ENCODE results near the gene RBM18. TPM values are rescaled to one million over a fixed set of nuclear protein-coding genes. Genes with fewer than 3 reads are reported as not detected.

The RBM18 gene
- total RNA-seq, 1 donor from 2014 or later: 25.7 TPM

GRCh38 chr9:122197426-122197825 is 67.2 kb downstream of the RBM18 start:
- Mint-ChIP-seq H3K9me3 (no peaks in the 10 kb centered on the region), H3K36me3 (ENCODE audit: low read depth) (no peaks in the 10 kb centered on the region), H3K4me1 (no peaks in the 10 kb centered on the region), H3K27me3 (peaks cover 2% of the 10 kb centered on the region), H3K4me3 (no peak overlapping the region), H3K27ac (no peak overlapping the region)
- no peak for DNase-seq
- intact Hi-C loops (cut with micrococcal nuclease): no loop called here

DNA sequence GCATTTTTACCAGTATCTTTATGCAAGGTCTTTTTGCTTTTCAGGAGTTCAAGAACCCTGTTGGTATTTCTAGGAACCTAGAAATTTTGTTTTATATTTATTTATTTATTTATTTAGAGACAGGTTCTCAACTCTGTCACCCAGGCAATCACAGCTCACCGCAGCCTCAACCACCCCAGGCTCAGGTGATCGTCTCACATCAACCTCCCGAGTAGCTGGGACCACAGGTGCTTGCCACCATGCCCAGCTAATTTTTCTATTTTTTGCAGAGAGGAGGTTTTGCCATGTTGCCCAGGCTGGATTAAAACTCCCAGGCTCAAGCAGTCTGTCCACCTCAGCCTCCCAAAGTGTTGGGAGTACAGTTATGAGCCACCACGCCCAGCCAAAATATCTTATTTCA is 68.8 kb downstream of the RBM18 start:
- Mint-ChIP-seq H3K36me3 (ENCODE audit: low read depth) (no peaks in the 10 kb centered on the region), H3K4me3 (no peak overlapping the region), H3K4me1 (peaks cover 2% of the 10 kb centered on the region), H3K27me3 (peaks cover 2% of the 10 kb centered on the region), H3K9me3 (no peaks in the 10 kb centered on the region), H3K27ac (no peak overlapping the region)
- DNase-seq: no peak
- intact Hi-C loops (cut with micrococcal nuclease): no loop called here

- intact Hi-C loops (cut with micrococcal nuclease): no loop called here
- H3K9me3 Mint-ChIP-seq: no peaks in the 10 kb centered on the region
- H3K27ac Mint-ChIP-seq: no peak overlapping the region
- H3K36me3 Mint-ChIP-seq (ENCODE audit: low read depth): no peaks in the 10 kb centered on the region
- H3K4me3 Mint-ChIP-seq: no peak overlapping the region
- no peak for DNase-seq
- peaks cover 2% of the 10 kb centered on the region for H3K27me3 Mint-ChIP-seq
- peaks cover 2% of the 10 kb centered on the region for H3K4me1 Mint-ChIP-seq
Observed at GRCh38 chr9:122193651-122194050, 71.0 kb downstream of the RBM18 start.

DNA sequence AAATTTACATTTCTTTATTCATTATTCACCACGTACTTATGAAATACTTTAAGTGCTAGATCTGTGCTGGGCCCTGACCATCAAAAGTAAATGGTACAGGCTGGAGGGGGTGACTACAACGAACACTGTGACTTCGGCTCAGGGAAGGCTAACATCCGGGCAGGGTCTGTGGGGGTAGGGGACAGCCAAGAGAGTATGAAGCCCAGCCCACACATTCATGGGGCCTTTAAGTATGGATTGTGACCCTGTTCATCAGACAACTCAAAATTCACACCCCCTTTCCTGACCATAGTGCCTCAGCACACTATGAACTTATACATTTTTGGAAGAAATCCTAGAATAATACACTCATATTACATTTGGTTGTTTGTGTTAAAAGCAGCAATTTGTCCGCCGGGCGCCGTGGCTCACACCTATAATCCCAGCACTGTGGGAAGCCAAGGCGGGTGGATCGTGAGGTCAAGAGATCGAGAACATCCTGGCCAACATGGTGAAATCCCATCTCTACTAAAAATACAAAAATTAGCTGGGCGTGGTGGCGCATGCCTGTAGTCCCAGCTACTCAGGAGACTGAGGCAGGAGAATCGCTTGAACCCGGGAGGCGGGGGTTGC is 71.6 kb downstream of the RBM18 start:
- Mint-ChIP-seq H3K27ac (no peak overlapping the region), H3K9me3 (no peaks in the 10 kb centered on the region), H3K4me3 (no peak overlapping the region), H3K4me1 (peaks cover 2% of the 10 kb centered on the region), H3K27me3 (peaks cover 2% of the 10 kb centered on the region), H3K36me3 (ENCODE audit: low read depth) (no peaks in the 10 kb centered on the region)
- intact Hi-C loops (cut with micrococcal nuclease): no loop called here
- no peak for DNase-seq

DNA sequence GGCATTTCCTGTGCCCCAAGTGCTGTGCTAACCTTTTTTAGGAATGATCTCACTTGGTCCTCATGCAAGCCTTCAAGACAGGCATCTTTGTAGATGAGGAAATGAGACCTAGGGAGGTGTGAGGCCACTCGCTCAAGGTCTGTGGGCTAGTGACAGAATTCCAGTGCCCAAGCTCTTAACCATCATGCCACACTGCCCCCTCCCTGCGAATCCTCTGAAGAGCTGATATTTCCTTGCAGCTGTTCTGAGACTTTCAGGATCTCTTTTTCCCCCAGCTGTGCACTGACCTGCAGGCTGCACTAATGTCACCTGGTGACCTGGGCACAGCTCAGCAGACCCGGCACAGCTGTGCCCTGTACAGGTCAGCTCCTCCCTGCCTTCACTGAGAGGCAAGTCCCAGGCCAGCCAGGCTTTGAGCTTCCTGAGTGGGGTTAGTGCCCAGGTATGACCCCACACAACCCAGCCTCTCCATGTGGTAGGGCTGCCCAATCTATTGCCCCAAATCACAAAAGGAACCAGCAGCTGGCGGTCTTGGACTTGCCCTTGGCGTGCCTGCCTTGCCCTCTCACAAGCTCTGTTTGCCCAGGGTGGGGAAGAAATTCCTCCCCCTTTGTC is 72.3 kb downstream of the RBM18 start:
- peaks cover 2% of the 10 kb centered on the region for H3K4me1 Mint-ChIP-seq
- intact Hi-C loops (cut with micrococcal nuclease): no loop called here
- no peak for DNase-seq
- H3K27ac Mint-ChIP-seq: no peak overlapping the region
- no peak overlapping the region for H3K4me3 Mint-ChIP-seq
- no peaks in the 10 kb centered on the region for H3K9me3 Mint-ChIP-seq
- H3K27me3 Mint-ChIP-seq: peaks cover 2% of the 10 kb centered on the region
- H3K36me3 Mint-ChIP-seq (ENCODE audit: low read depth): no peaks in the 10 kb centered on the region

GRCh38 chr9:122191584-122191983 is 73.1 kb downstream of the RBM18 start:
- intact Hi-C loops (cut with micrococcal nuclease): no loop called here
- peaks cover 2% of the 10 kb centered on the region for H3K4me1 Mint-ChIP-seq
- no peaks in the 10 kb centered on the region for H3K27me3 Mint-ChIP-seq
- no peak overlapping the region for H3K4me3 Mint-ChIP-seq
- no peaks in the 10 kb centered on the region for H3K9me3 Mint-ChIP-seq
- DNase-seq: no peak
- no peaks in the 10 kb centered on the region for H3K36me3 Mint-ChIP-seq (ENCODE audit: low read depth)
- H3K27ac Mint-ChIP-seq: no peak overlapping the region

GRCh38 chr9:122190597-122191381 is 73.9 kb downstream of the RBM18 start:
- intact Hi-C loops (cut with micrococcal nuclease): no loop called here
- Mint-ChIP-seq H3K27me3 (no peaks in the 10 kb centered on the region), H3K4me1 (peaks cover 2% of the 10 kb centered on the region), H3K9me3 (no peaks in the 10 kb centered on the region), H3K36me3 (ENCODE audit: low read depth) (no peaks in the 10 kb centered on the region), H3K4me3 (no peak overlapping the region), H3K27ac (no peak overlapping the region)
- DNase-seq: no peak

DNA sequence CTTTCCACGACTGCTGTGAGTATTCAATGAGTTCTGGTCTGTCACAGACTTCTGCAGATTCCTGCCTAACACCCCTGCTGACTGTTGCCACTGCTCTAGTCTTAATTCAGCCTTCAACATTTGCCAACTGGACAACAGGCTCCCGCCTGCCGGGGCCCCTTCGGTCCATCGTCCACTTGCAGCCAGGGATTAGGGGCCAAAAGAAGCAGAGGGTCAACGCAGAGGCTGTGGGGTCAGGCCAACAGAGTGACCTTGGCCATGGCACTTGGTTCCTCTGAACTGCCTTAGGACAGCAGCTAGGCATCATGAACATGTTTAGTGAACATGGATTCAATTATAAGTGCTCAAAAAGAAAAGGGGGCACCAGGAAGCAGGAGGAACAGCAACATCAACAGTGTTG is 76.3 kb downstream of the RBM18 start:
- no peaks in the 10 kb centered on the region for H3K36me3 Mint-ChIP-seq (ENCODE audit: low read depth)
- no peak overlapping the region for H3K27ac Mint-ChIP-seq
- H3K4me1 Mint-ChIP-seq: peaks cover 2% of the 10 kb centered on the region
- intact Hi-C loops (cut with micrococcal nuclease): no loop called here
- H3K27me3 Mint-ChIP-seq: no peaks in the 10 kb centered on the region
- no peak for DNase-seq
- no peak overlapping the region for H3K4me3 Mint-ChIP-seq
- no peaks in the 10 kb centered on the region for H3K9me3 Mint-ChIP-seq

Other genes starting within 250 kb of the RBM18 start
- gene TTLL11, start 171.5 kb downstream of the RBM18 start, total RNA-seq: 2.4 and 2.8 TPM in 2 replicates
- gene NDUFA8, start 105.1 kb downstream of the RBM18 start, total RNA-seq: 50.4 and 51.9 TPM in 2 replicates
- gene MORN5, start 104.9 kb downstream of the RBM18 start, total RNA-seq: not detected in 2 replicates
- gene LHX6, start 35.9 kb downstream of the RBM18 start, total RNA-seq: not detected in 2 replicates
- 68.8 and 73.1 TPM in 2 replicates for gene MRRF, start within 50 bp of the RBM18 start, total RNA-seq
- gene PTGS1, start 106.2 kb upstream of the RBM18 start, total RNA-seq: 0.26 and 0.28 TPM in 2 replicates
- not detected in 2 replicates for gene OR1J1, start 213.1 kb upstream of the RBM18 start, total RNA-seq
- not detected in 2 replicates for gene OR1J2, start 246.0 kb upstream of the RBM18 start, total RNA-seq